ENCODE results near the gene MAP2K2. TPM values are rescaled to one million over a fixed set of nuclear protein-coding genes. Genes with fewer than 3 reads are reported as not detected.
"Not testable (repeated sequence)": the region's sequence is repeated elsewhere in the genome, so short reads cannot be mapped to it uniquely, and the experiment has no call there.

MAP2K2 gene
- total RNA-seq, 2 experiments from 2014 or later: 108 to 133 TPM

DNA sequence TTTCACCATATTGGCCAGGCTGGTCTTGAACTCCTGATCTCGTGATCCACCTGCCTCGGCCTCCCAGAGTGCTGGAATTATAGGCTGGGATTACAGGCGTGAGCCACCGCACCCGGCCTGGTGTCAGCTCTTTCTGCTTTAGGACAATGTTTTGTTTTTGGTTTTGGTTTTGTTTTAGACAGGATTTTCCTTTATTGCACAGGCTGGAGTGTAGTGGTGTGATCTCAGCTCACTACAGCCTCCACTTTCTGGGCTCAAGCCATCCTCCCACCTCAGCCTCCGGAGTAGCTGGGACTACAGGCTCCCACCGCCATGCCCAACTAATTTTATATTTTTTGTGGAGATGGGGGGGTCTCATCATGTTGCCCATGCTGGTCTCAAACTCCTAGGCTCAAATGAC, 5.1 kb upstream of the MAP2K2 start:
- H3K27ac Mint-ChIP-seq; H3K27me3 Mint-ChIP-seq; H3K4me3 Mint-ChIP-seq; H3K36me3 Mint-ChIP-seq (ENCODE audit: low read depth); H3K9me3 Mint-ChIP-seq (ENCODE audit: low read depth); H3K4me1 Mint-ChIP-seq; DNase-seq; ATAC-seq; POLR2A ChIA-PET: not testable (repeated sequence)
- CTCF ChIA-PET: interaction anchor here (0.6 to 1.5 kb wide), 3 partner anchors 11 to 1618 kb away, joined by 3 to 8 read pairs (median 4); no protein-coding TSS in a partner anchor
- intact Hi-C loops (cut with DNase I, micrococcal nuclease): loop anchor here in 1 of 2 experiments (10.0 kb wide), 1 partner anchor 624 kb away; the partner anchor contains the start of genes DOHH and FZR1

DNA sequence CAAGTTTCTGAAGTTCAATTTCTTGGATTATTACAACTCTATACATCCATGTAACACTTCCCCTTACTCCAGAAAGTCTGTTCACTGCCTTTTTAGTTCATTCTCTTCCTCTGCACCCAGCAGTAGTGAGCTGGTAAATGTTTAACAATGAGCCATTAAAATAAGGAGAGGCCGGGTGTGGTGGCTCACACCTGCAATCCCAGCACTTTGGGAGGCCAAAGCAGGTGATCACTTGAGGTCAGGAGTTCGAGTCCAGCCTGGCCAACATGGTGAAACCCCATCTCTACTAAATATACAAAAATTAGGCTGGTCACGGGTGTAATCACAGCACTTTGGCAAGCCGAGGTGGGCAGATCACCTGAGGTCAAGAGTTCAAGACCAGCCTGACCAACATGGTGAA, 3.4 kb upstream of the MAP2K2 start:
- H3K27ac Mint-ChIP-seq; H3K36me3 Mint-ChIP-seq (ENCODE audit: low read depth); H3K4me3 Mint-ChIP-seq; DNase-seq; POLR2A ChIA-PET; H3K9me3 Mint-ChIP-seq (ENCODE audit: low read depth); ATAC-seq; CTCF ChIA-PET; H3K27me3 Mint-ChIP-seq: not testable (repeated sequence)
- H3K4me1 Mint-ChIP-seq: peaks cover 12% of the 10 kb centered on the region
- intact Hi-C loops (cut with DNase I, micrococcal nuclease): loop anchor here in 1 of 2 experiments (10.0 kb wide), 1 partner anchor 623 kb away; the partner anchor contains the start of genes DOHH and FZR1

DNA sequence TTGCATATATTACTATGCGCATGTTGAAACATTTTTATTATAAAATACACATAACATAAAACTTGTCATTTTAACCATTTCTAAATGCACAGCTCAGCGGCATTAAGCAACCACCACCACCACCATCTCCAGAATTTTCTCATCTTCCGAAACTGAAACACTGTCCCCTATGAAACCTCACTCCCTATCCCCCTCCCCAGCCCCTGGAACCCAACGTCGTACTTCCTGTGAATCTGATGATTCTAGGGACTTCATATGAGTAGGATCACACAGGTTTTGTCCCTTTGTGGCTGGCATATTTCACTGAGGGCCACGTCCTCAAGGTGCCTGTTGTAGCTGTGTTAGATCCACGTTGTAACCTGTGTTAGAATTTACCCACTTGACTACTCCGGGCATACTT, 716 bp upstream of the MAP2K2 start:
- Mint-ChIP-seq H3K9me3 (ENCODE audit: low read depth) (no peaks in the 10 kb centered on the region), H3K4me3 (peak overlapping the region; percentile 97), H3K27me3 (no peaks in the 10 kb centered on the region), H3K27ac (peak overlapping the region; percentile 55), H3K36me3 (ENCODE audit: low read depth) (peaks cover 2% of the 10 kb centered on the region), H3K4me1 (peaks cover 18% of the 10 kb centered on the region)
- ATAC-seq (no peak), DNase-seq (no peak)
- ChIA-PET POLR2A (no interaction called here), CTCF (no interaction called here)
- intact Hi-C loops (cut with DNase I, micrococcal nuclease): loop anchor here (1.0 to 10.0 kb wide), 13 partner anchors 16 to 620 kb away; partner anchors contain the start of genes ZBTB7A (in 2 of the 2), ANKRD24 (in 1 of the 2), DAPK3 (in 1 of the 2) and DOHH (in 1 of the 2)

DNA sequence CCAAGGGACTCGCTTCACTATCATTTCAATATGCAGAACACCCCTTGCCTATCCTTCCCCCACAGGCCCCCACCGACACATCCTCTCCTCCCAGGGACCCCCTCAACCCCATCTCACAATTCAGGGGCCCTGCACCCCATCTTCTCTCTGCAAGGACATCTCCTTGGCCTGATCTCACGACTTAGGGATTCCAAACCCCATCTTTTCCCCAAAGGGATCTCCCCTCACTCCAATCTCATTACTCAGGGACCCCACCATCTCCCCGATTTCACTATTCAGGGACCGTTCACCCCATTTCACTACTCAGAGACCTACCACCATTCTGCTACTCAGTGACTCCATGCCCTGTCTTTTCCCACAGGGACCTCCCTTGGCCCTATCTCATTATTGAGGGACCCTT, 1.4 kb downstream of the MAP2K2 start:
- intact Hi-C loops (cut with DNase I, micrococcal nuclease): loop anchor here (5.0 to 10.0 kb wide), 2 partner anchors 55 to 618 kb away; partner anchors contain the start of genes DOHH (in 1 of the 2), FZR1 (in 1 of the 2) and ZBTB7A (in 1 of the 2)
- DNase-seq (no peak), ATAC-seq (no peak)
- Mint-ChIP-seq H3K9me3 (ENCODE audit: low read depth) (no peaks in the 10 kb centered on the region), H3K27me3 (no peaks in the 10 kb centered on the region), H3K27ac (peak overlapping the region; percentile 92), H3K4me1 (peaks cover 18% of the 10 kb centered on the region), H3K36me3 (ENCODE audit: low read depth) (peaks cover 4% of the 10 kb centered on the region), H3K4me3 (peak overlapping the region; percentile 97)
- ChIA-PET CTCF (no interaction called here), POLR2A (no interaction called here)

DNA sequence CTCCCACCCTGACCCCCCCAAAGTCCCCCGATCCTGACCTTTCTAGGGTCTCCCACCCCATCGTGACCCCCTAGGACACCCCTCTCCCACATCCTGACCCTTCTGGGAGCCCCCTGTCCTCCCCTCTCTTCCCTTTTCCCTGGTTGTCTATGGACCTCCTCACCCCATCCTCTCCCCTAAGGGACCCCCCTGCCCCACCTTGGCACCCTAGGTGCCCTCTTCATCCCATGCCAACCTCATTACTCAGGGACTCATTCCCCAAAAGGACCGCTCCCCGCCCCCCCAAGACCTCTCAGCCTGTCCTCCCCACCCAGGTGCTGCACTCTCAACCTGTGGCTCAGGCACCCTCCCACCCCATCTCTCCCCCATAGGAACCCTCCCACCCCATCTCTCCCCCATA, 2.1 kb downstream of the MAP2K2 start:
- Mint-ChIP-seq H3K4me3 (no peak overlapping the region), H3K9me3 (ENCODE audit: low read depth) (no peaks in the 10 kb centered on the region), H3K27me3 (no peaks in the 10 kb centered on the region), H3K36me3 (ENCODE audit: low read depth) (peaks cover 5% of the 10 kb centered on the region), H3K4me1 (peaks cover 18% of the 10 kb centered on the region), H3K27ac (no peak overlapping the region)
- ChIA-PET CTCF (no interaction called here), POLR2A (no interaction called here)
- ATAC-seq (no peak), DNase-seq (no peak)
- intact Hi-C loops (cut with DNase I, micrococcal nuclease): loop anchor here (5.0 to 10.0 kb wide), 2 partner anchors 55 to 617 kb away; partner anchors contain the start of genes DOHH (in 1 of the 2), FZR1 (in 1 of the 2) and ZBTB7A (in 1 of the 2)

DNA sequence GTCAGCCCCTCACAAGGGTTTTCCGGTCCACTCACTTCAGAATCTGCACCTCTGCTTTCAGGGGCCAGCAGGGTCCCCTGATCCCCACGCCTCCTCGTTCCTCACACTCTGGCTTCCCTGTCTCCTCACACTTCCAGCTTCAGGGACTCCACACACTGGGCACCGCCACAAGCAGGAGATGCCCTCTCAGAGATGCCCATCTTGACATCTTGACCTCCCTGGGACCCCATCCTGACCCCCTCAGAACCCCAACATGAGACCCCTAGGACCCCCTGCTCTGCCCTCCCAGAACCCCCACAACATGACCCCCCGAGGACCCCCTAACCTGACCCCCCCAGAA, 2.7 kb downstream of the MAP2K2 start:
- Mint-ChIP-seq H3K4me3 (no peak overlapping the region), H3K4me1 (peaks cover 18% of the 10 kb centered on the region), H3K36me3 (ENCODE audit: low read depth) (peaks cover 7% of the 10 kb centered on the region), H3K9me3 (ENCODE audit: low read depth) (no peaks in the 10 kb centered on the region), H3K27me3 (no peaks in the 10 kb centered on the region), H3K27ac (no peak overlapping the region)
- ATAC-seq (no peak), DNase-seq (no peak)
- intact Hi-C loops (cut with DNase I, micrococcal nuclease): loop anchor here (5.0 to 10.0 kb wide), 2 partner anchors 54 to 616 kb away; partner anchors contain the start of genes DOHH (in 1 of the 2), FZR1 (in 1 of the 2) and ZBTB7A (in 1 of the 2)
- ChIA-PET CTCF (no interaction called here), POLR2A (no interaction called here)

DNA sequence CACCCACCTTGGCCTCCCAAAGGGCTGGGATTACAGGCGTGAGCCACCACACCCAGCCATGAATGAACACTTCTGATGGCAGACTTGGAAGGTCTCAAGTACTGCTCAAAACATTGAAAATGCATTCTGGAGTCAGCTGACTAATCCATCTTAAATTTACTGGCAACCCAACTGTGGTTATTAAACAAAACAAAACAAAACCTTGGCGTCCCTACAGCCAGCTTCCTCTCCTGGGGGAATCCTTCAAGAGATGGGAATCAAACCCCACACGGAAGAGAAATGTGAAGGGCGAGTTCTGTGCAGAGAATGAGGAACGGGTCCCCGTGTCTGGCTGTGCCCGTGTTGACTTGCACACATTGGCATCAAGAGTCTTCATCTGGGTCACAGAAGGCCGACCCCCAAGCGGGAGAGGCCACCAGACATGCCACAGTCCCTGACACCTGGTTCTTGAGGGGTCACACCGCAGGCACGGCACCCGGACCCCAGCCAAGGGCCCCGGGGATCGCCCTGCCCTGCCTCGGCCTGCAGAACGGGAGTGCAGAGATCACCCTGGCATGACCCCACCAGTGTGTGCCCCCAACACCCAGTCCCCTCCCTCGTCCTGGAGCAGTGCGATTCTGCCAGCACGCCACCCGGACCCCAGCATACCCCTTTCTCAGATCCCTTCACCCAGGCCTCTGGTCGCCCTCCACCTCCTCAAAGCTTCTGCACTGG, 3.2 kb downstream of the MAP2K2 start:
- peaks cover 21% of the 10 kb centered on the region for H3K4me1 Mint-ChIP-seq
- no peak overlapping the region for H3K27ac Mint-ChIP-seq
- H3K36me3 Mint-ChIP-seq (ENCODE audit: low read depth): peaks cover 7% of the 10 kb centered on the region
- H3K27me3 Mint-ChIP-seq: no peaks in the 10 kb centered on the region
- no peak for ATAC-seq
- intact Hi-C loops (cut with DNase I, micrococcal nuclease): loop anchor here (5.0 to 10.0 kb wide), 2 partner anchors 53 to 616 kb away; partner anchors contain the start of genes DOHH (in 1 of the 2), FZR1 (in 1 of the 2) and ZBTB7A (in 1 of the 2)
- DNase-seq: no peak
- H3K9me3 Mint-ChIP-seq (ENCODE audit: low read depth): no peaks in the 10 kb centered on the region
- ChIA-PET CTCF (interaction anchor here (0.6 kb wide), 1 partner anchor 13 kb away, joined by 3 read pairs; no protein-coding TSS in a partner anchor), POLR2A (interaction anchor here (0.7 kb wide), 1 partner anchor 465 kb away, joined by 4 read pairs; no protein-coding TSS in a partner anchor)
- no peak overlapping the region for H3K4me3 Mint-ChIP-seq

DNA sequence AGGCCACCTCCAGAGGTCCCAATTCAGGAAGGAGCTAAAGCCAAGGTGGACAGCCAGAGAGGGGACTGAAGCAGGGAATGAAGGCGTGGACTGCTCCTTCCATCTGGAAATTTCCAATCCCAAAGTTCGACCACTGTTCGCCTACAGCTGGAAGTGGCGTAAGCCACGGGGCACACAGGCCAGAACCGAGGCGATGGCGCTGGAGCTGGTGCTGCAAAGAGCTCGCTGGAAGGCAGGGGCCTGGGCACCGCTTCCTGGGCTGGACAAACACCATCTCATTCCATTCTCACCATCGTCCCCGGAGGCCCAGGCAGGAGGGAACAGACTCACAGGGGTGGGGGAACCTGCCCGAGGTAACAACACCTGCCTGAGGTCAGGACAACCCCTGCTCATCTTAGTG, 4.2 kb downstream of the MAP2K2 start:
- no peaks in the 10 kb centered on the region for H3K27me3 Mint-ChIP-seq
- H3K4me1 Mint-ChIP-seq: peaks cover 30% of the 10 kb centered on the region
- ChIA-PET POLR2A (interaction anchor here (0.6 to 0.7 kb wide), 4 partner anchors 11 to 464 kb away, joined by 3 to 7 read pairs (median 4); no protein-coding TSS in a partner anchor), CTCF (interaction anchor here (0.6 to 1.9 kb wide), 3 partner anchors 11 to 20 kb away, joined by 3 to 4 read pairs (median 4); no protein-coding TSS in a partner anchor)
- no peak for DNase-seq
- peak overlapping the region; percentile 19 for H3K27ac Mint-ChIP-seq
- no peak for ATAC-seq
- intact Hi-C loops (cut with DNase I, micrococcal nuclease): loop anchor here (5.0 to 10.0 kb wide), 2 partner anchors 52 to 615 kb away; partner anchors contain the start of genes DOHH (in 1 of the 2), FZR1 (in 1 of the 2) and ZBTB7A (in 1 of the 2)
- no peaks in the 10 kb centered on the region for H3K9me3 Mint-ChIP-seq (ENCODE audit: low read depth)
- peaks cover 9% of the 10 kb centered on the region for H3K36me3 Mint-ChIP-seq (ENCODE audit: low read depth)
- H3K4me3 Mint-ChIP-seq: no peak overlapping the region

DNA sequence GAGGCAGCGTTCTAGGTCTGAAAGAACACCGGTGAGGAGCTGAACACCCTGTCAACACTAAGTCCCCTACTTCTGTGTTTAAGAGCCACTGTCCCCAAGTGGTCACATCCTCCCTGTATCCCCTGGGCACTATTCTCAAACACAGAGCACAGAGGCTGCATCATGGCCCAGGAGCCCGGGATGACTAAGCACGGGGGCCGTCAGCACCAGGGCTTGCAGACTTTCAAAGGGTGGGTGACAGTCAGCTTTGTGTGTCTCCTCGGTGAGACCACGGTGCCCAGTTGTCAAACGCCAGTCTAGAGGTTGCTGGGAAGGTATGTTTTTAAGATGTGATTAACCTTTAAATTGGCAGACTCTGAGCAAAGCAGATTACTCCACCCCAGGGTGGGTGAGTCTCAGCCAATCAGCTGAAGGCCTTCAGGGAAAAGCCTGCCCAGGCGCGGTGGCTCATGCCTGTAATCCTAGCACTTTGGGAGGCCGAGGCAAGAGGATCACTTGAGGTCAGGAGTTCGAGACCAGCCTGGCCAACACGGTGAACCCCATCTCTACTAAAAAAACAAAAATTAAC, 8.0 kb downstream of the MAP2K2 start:
- no peak overlapping the region for H3K4me3 Mint-ChIP-seq
- intact Hi-C loops (cut with DNase I, micrococcal nuclease): no loop called here
- H3K9me3 Mint-ChIP-seq (ENCODE audit: low read depth): no peaks in the 10 kb centered on the region
- no peaks in the 10 kb centered on the region for H3K27me3 Mint-ChIP-seq
- peak; percentile 24 for DNase-seq
- peak; percentile 27 for ATAC-seq
- CTCF ChIA-PET: interaction anchor here (0.7 to 1.2 kb wide), 2 partner anchors 24 to 58 kb away, joined by 3 read pairs; no protein-coding TSS in a partner anchor
- H3K36me3 Mint-ChIP-seq (ENCODE audit: low read depth): peaks cover 21% of the 10 kb centered on the region
- H3K27ac Mint-ChIP-seq: no peak overlapping the region
- H3K4me1 Mint-ChIP-seq: peaks cover 14% of the 10 kb centered on the region
- POLR2A ChIA-PET: interaction anchor here (0.6 to 1.5 kb wide), 2 partner anchors 144 to 356 kb away, joined by 3 to 13 read pairs; no protein-coding TSS in a partner anchor

DNA sequence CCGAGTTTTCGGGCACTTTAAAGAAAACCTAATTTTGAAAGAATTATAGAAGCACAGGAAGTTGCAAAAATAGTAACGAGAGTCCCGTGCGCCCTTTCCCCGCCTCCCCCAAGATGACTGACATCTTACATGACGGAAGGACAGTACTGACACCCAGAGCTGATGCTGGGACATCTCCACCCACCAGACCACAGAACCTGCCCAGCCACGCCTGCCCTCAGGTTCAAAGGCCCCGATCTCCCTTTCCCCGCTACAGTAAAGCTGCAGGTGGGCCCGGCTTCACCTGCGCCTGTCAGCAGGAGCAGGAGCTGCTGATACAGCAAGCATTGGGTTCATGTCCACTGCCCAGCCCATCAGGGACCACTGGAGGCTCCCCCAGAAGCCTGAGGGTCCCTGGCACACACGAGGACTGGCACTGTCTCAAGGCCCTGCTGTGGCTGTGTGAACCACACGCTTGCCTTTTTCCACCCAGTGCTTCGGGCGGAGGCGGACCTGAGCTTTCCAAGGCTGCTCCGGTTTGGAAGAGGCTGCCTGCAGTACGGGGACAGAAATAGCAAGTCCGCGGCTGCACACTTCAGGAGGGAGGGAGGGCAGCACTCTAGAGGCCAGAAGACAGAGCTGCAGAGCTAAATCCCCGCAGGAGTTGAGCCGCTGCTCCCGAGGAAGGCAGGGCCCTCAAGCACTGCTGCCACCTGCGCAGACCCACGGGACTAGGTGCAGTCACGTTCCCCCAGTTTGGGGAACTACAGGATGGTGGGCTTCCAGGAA, 8.7 kb downstream of the MAP2K2 start:
- H3K4me1 Mint-ChIP-seq: peaks cover 17% of the 10 kb centered on the region
- ATAC-seq (peak; percentile 98), DNase-seq (peak; percentile 77)
- H3K27ac Mint-ChIP-seq: peak overlapping the region; percentile 75
- ChIA-PET CTCF (interaction anchor here (0.6 to 1.2 kb wide), 4 partner anchors 26 to 1641 kb away, joined by 3 read pairs; no protein-coding TSS in a partner anchor), POLR2A (interaction anchor here (0.6 to 1.5 kb wide), 2 partner anchors 143 to 356 kb away, joined by 3 to 13 read pairs; no protein-coding TSS in a partner anchor)
- H3K36me3 Mint-ChIP-seq (ENCODE audit: low read depth): peaks cover 26% of the 10 kb centered on the region
- no peaks in the 10 kb centered on the region for H3K27me3 Mint-ChIP-seq
- H3K4me3 Mint-ChIP-seq: no peak overlapping the region
- intact Hi-C loops (cut with DNase I, micrococcal nuclease): no loop called here
- no peaks in the 10 kb centered on the region for H3K9me3 Mint-ChIP-seq (ENCODE audit: low read depth)
